OCI-LY3 (cell line): Measurements from ENCODE around the gene PLXNC1.
"Not testable (repeated sequence)": the region's sequence is repeated elsewhere in the genome, so short reads cannot be mapped to it uniquely, and the experiment has no call there.

ENCODE experiments used
- H2AFZ ChIP-seq: fragments of 200-600, 300-600 bp; shearing (Covaris generic); 2 replicates; pipeline ENCODE4 v1.6.0; 2014; ENCODE audit warnings: antibody characterized with exemption, low read depth, low read length
- H3K27ac ChIP-seq: fragments of 200-600, 300-600 bp; sonication (generic); 2 replicates; pipeline ENCODE4 v1.5.1; 2014; ENCODE audit warnings: mild to moderate bottlenecking, low read length, moderate library complexity, mixed read lengths
- H3K27me3 ChIP-seq: fragments of 200-600, 300-600 bp; sonication (generic); 2 replicates; pipeline ENCODE4 v1.6.1; 2014; ENCODE audit warnings: low read depth, low read length, mixed read lengths
- H3K36me3 ChIP-seq: fragments of 200-600, 300-600 bp; sonication (generic); replicated peaks from 2 replicates; pipeline ENCODE3; 2014; ENCODE audit warnings: low read depth, low read length, mixed read lengths
- H3K4me1 ChIP-seq: fragments of 300-600, 200-600 bp; sonication (generic); 2 replicates; pipeline ENCODE4 v1.6.1; 2014; ENCODE audit warnings: low read length, mixed read lengths
- H3K4me2 ChIP-seq: fragments of 200-600, 300-600 bp; sonication (generic); 2 replicates; pipeline ENCODE4 v1.6.1; 2014; ENCODE audit warnings: low read length, mixed read lengths
- H3K4me3 ChIP-seq: fragments of 300-600, 200-600 bp; sonication (generic); 2 replicates; pipeline ENCODE4 v1.5.1; 2014; ENCODE audit warnings: antibody characterized with exemption, mild to moderate bottlenecking, low read length, moderate library complexity
- H3K79me2 ChIP-seq: fragments of 300-600, 200-600 bp; shearing (Covaris generic); 2 replicates; pipeline ENCODE4 v1.6.1; 2014; ENCODE audit warnings: mild to moderate bottlenecking, low read length, mixed read lengths
- H3K9ac ChIP-seq: fragments of 300-600, 200-600 bp; shearing (Covaris generic); 2 replicates; pipeline ENCODE4 v1.6.0; 2014; ENCODE audit warnings: mild to moderate bottlenecking, low read length, moderate library complexity
- H3K9me3 ChIP-seq: fragments of 200-600, 300-600 bp; shearing (Covaris generic); 2 replicates; pipeline ENCODE4 v1.6.1; 2014; ENCODE audit warnings: low read length, mixed read lengths; ENCODE audit not compliant: insufficient read depth
- H4K20me1 ChIP-seq: fragments of 200-600, 300-600 bp; sonication (generic); 2 replicates; pipeline ENCODE4 v1.6.1; 2016; ENCODE audit warnings: low read length, mixed read lengths; ENCODE audit not compliant: insufficient read depth
- CTCF ChIP-seq: fragments of 200-600, 300-600 bp; sonication (generic); IDR thresholded peaks from 2 replicates; pipeline ENCODE4 v1.5.1; 2014; ENCODE audit warnings: antibody characterized with exemption, low read length, low read depth
- EZH2phosphoT487 ChIP-seq: fragments of 200-600 bp; shearing (Covaris generic); IDR thresholded peaks from 2 replicates; pipeline ENCODE4 v1.6.1; 2018; ENCODE audit warnings: antibody characterized with exemption, mixed run types, low read depth

The PLXNC1 gene

GRCh38 chr12:94312378-94312777, 164.0 kb downstream of the PLXNC1 start:
- Histone ChIP-seq H3K4me3 (no peak overlapping the region), H2AFZ (no peak overlapping the region), H3K27ac (no peak overlapping the region), H3K36me3 (peaks cover 34% of the 10 kb centered on the region), H3K4me2 (no peak overlapping the region), H3K79me2 (no peaks in the 10 kb centered on the region), H3K9ac (no peak overlapping the region), H3K4me1 (peaks cover 20% of the 10 kb centered on the region), H4K20me1 (peaks cover 8% of the 10 kb centered on the region), H3K9me3 (no peaks in the 10 kb centered on the region; the same call in 1 of the 2 replicates), H3K27me3 (peaks cover 6% of the 10 kb centered on the region; the same call in 1 of the 2 replicates)
- TF ChIP-seq CTCF (no peak), EZH2phosphoT487 (no peak)

GRCh38 chr12:94316600-94316999, 168.2 kb downstream of the PLXNC1 start:
- Histone ChIP-seq H3K4me1 (peaks cover 12% of the 10 kb centered on the region), H3K36me3 (peaks cover 39% of the 10 kb centered on the region), H3K9me3 (peaks cover 30% of the 10 kb centered on the region; the same call in 1 of the 2 replicates)
- H3K27me3 ChIP-seq, H3K9ac ChIP-seq, H4K20me1 ChIP-seq, H2AFZ ChIP-seq, H3K27ac ChIP-seq, H3K79me2 ChIP-seq, H3K4me3 ChIP-seq, H3K4me2 ChIP-seq: not testable (repeated sequence)

GRCh38 chr12:94318181-94318580, 169.8 kb downstream of the PLXNC1 start:
- no peak overlapping the region for H3K4me3 ChIP-seq
- H4K20me1 ChIP-seq, result no peaks in the 10 kb centered on the region
- TF ChIP-seq EZH2phosphoT487 (no peak), CTCF (no peak)
- no peak overlapping the region for H2AFZ ChIP-seq
- H3K4me2 ChIP-seq, result no peak overlapping the region
- H3K4me1 ChIP-seq, result peaks cover 12% of the 10 kb centered on the region
- peaks cover 47% of the 10 kb centered on the region for H3K36me3 ChIP-seq
- peaks cover 30% of the 10 kb centered on the region; the same call in 1 of the 2 replicates for H3K9me3 ChIP-seq
- no peaks in the 10 kb centered on the region for H3K27me3 ChIP-seq
- H3K9ac ChIP-seq, result no peak overlapping the region
- H3K27ac ChIP-seq, result no peak overlapping the region
- H3K79me2 ChIP-seq, result no peaks in the 10 kb centered on the region

GRCh38 chr12:94320109-94320508, 171.7 kb downstream of the PLXNC1 start:
- Histone ChIP-seq H3K79me2 (no peaks in the 10 kb centered on the region), H3K4me3 (no peak overlapping the region), H3K9me3 (peaks cover 30% of the 10 kb centered on the region; the same call in 1 of the 2 replicates), H3K36me3 (peaks cover 52% of the 10 kb centered on the region), H3K27me3 (no peaks in the 10 kb centered on the region), H2AFZ (no peak overlapping the region), H3K27ac (no peak overlapping the region), H3K9ac (no peak overlapping the region), H3K4me1 (peaks cover 12% of the 10 kb centered on the region), H4K20me1 (no peaks in the 10 kb centered on the region), H3K4me2 (no peak overlapping the region)
- TF ChIP-seq EZH2phosphoT487 (no peak), CTCF (no peak)

- no peak overlapping the region for H3K27ac ChIP-seq
- no peaks in the 10 kb centered on the region for H3K27me3 ChIP-seq
- TF ChIP-seq EZH2phosphoT487 (no peak), CTCF (no peak)
- no peak overlapping the region for H3K4me3 ChIP-seq
- H3K4me1 ChIP-seq, result peaks cover 12% of the 10 kb centered on the region
- no peak overlapping the region for H3K9ac ChIP-seq
- peaks cover 60% of the 10 kb centered on the region for H3K36me3 ChIP-seq
- no peaks in the 10 kb centered on the region for H3K79me2 ChIP-seq
- H2AFZ ChIP-seq, result no peak overlapping the region
- H4K20me1 ChIP-seq, result no peaks in the 10 kb centered on the region
- no peak overlapping the region for H3K4me2 ChIP-seq
- H3K9me3 ChIP-seq, result peaks cover 30% of the 10 kb centered on the region; the same call in 1 of the 2 replicates
Measured at GRCh38 chr12:94322346-94322745, 174.0 kb downstream of the PLXNC1 start.
